Endothelial cell of umbilical vein (primary cell): ENCODE results near the gene TGM3. TPM values are rescaled to one million over a fixed set of nuclear protein-coding genes. Genes with fewer than 3 reads are reported as not detected.

ENCODE experiments used
- BruUV-seq: library from RNA; stranded (reverse); fragments of 400-500 nt; replicated peaks from 2 replicates; lab custom pipeline; 2021; lab: Mats Ljungman, UMichigan
- CTCF ChIA-PET: fragments of 300-600, 350-600 bp; sonication (Branson Sonifier 250); formaldehyde crosslinking; loops from one replicate; lab custom pipeline; 2021; ENCODE audit warnings: antibody characterized with exemption, inconsistent platforms; lab: Charles Lee
- POLR2A ChIA-PET: fragments of 300-600, 350-600 bp; sonication (Branson Sonifier 250); formaldehyde crosslinking; loops from one replicate; lab custom pipeline; 2021; ENCODE audit warnings: antibody characterized with exemption, inconsistent platforms; lab: Charles Lee
- DNase-seq: peaks from one replicate; pipeline ENCODE4 v3.0.0-alpha.2; 2011; ENCODE audit warnings: low read depth, low spot score
- FAIRE-seq: peaks from 2 replicates; lab custom pipeline; 2011; peaks lifted over from hg19 to GRCh38; lab: Jason Lieb, UNC
- H2AFZ ChIP-seq: 2 replicates; pipeline ENCODE4 v1.6.0; 2012; ENCODE audit warnings: low read depth, low read length, control low read depth, inconsistent platforms
- H3K27ac ChIP-seq: 2 replicates; pipeline ENCODE4 v1.5.1; 2011; ENCODE audit warnings: low read depth, mild to moderate bottlenecking, control low read depth, low read length, moderate library complexity; ENCODE audit not compliant: insufficient read depth
- H3K27me3 ChIP-seq, 2 experiments: 2 replicates each; pipeline versions ENCODE4 v1.6.0 to v1.6.1; 2011; ENCODE audit warnings: low read length in 2 of 2, mixed read lengths in 1 of 2; ENCODE audit not compliant: control insufficient read depth in 2 of 2, insufficient read depth in 2 of 2
- H3K36me3 ChIP-seq, 2 experiments: 2 replicates in 1 of 2; 3 replicates in 1 of 2; pipeline ENCODE4 v1.5.1; 2011; ENCODE audit warnings: low read length in 2 of 2, mild to moderate bottlenecking in 1 of 2, moderate library complexity in 1 of 2; ENCODE audit not compliant: control insufficient read depth in 2 of 2, insufficient read depth in 2 of 2; ENCODE audit errors: extremely low read depth in 1 of 2
- H3K4me1 ChIP-seq: 3 replicates; pipeline ENCODE4 v1.5.1; 2011; ENCODE audit warnings: mild to moderate bottlenecking, low read length; ENCODE audit not compliant: control insufficient read depth, insufficient read depth; ENCODE audit errors: extremely low read depth
- H3K4me2 ChIP-seq: 2 replicates; pipeline ENCODE4 v1.6.1; 2011; ENCODE audit warnings: low read length, control low read depth, mixed read lengths; ENCODE audit not compliant: insufficient read depth
- H3K4me3 ChIP-seq, 3 experiments: fragments of 200-600 bp in 1 of 3; sonication (generic), shearing (Covaris generic) in 1 of 3; replicated peaks in 1 of 3; 2 replicates each; pipeline ENCODE4 v1.5.1; 2011 to 2016; ENCODE audit warnings: control low read depth in 3 of 3, low read length in 3 of 3, mild to moderate bottlenecking in 2 of 3, inconsistent platforms in 1 of 3, low read depth in 1 of 3, moderate library complexity in 1 of 3; ENCODE audit not compliant: insufficient read depth in 1 of 3
- H3K79me2 ChIP-seq: 2 replicates; pipeline ENCODE4 v1.6.0; 2012; ENCODE audit warnings: low read length, inconsistent platforms; ENCODE audit not compliant: control insufficient read depth, insufficient read depth
- H3K9ac ChIP-seq: replicated peaks from 2 replicates; pipeline ENCODE3; 2011; ENCODE audit warnings: low read length, control low read depth; ENCODE audit not compliant: insufficient read depth; ENCODE audit errors: extremely low read depth
- H3K9me1 ChIP-seq: replicated peaks from 3 replicates; pipeline ENCODE4 v1.6.0; 2011; ENCODE audit warnings: mild to moderate bottlenecking, low read length; ENCODE audit not compliant: control insufficient read depth, insufficient read depth; ENCODE audit errors: extremely low read depth
- H3K9me3 ChIP-seq: replicated peaks from 2 replicates; pipeline ENCODE4 v1.5.1; 2012; ENCODE audit warnings: low read length, inconsistent platforms; ENCODE audit not compliant: control insufficient read depth, insufficient read depth
- H4K20me1 ChIP-seq: replicated peaks from 2 replicates; pipeline ENCODE3; 2011; ENCODE audit warnings: mild to moderate bottlenecking, low read length; ENCODE audit not compliant: control insufficient read depth, insufficient read depth; ENCODE audit errors: extremely low read depth
- CTCF ChIP-seq, 2 donors: IDR thresholded peaks; 1 replicate in 1 of 2; 2 replicates in 1 of 2; pipeline ENCODE4 v1.5.1; 2011; ENCODE audit warnings: low read length in 2 of 2, mild to moderate bottlenecking in 2 of 2, moderate library complexity in 2 of 2, control low read depth in 1 of 2, inconsistent platforms in 1 of 2, low read depth in 1 of 2; ENCODE audit not compliant: insufficient read depth in 1 of 2; ENCODE audit errors: extremely low read depth in 1 of 2
- EZH2 ChIP-seq: IDR thresholded peaks from 2 replicates; pipeline ENCODE4 v1.6.1; 2012; ENCODE audit warnings: borderline replicate concordance, low read depth, mild to moderate bottlenecking, moderate library complexity, low read length, inconsistent platforms; ENCODE audit not compliant: severe bottlenecking
- FOS ChIP-seq: IDR thresholded peaks from 2 replicates; pipeline ENCODE4 v1.6.1; 2011; ENCODE audit warnings: mild to moderate bottlenecking, low read length, moderate library complexity, borderline replicate concordance; ENCODE audit not compliant: insufficient read depth
- GATA2 ChIP-seq: IDR thresholded peaks from 2 replicates; pipeline ENCODE4 v1.7.0; 2011; ENCODE audit warnings: low read depth, mild to moderate bottlenecking, moderate library complexity, mixed read lengths, low read length; ENCODE audit not compliant: insufficient read length, insufficient read depth
- JUN ChIP-seq: IDR thresholded peaks from 2 replicates; pipeline ENCODE4 v1.6.1; 2011; ENCODE audit warnings: borderline replicate concordance, low read depth; ENCODE audit not compliant: insufficient read length, insufficient read depth
- MAX ChIP-seq: IDR thresholded peaks from 2 replicates; pipeline ENCODE4 v1.6.1; 2011; ENCODE audit not compliant: insufficient read depth, insufficient read length
- POLR2A ChIP-seq: IDR thresholded peaks from 2 replicates; pipeline ENCODE4 v1.6.1; 2012; ENCODE audit warnings: low read depth, mild to moderate bottlenecking, control low read depth, low read length
- POLR2AphosphoS5 ChIP-seq: IDR thresholded peaks from 2 replicates; pipeline ENCODE4 v1.6.1; 2012; ENCODE audit warnings: low read depth, mild to moderate bottlenecking, control low read depth, low read length, moderate library complexity; ENCODE audit not compliant: insufficient read depth
- dilution Hi-C: fragments of 300-500 bp; cut with MboI; formaldehyde crosslinking; loops from one replicate; pipeline ENCODE4 v1.15.0; 2019; ENCODE audit warnings: low sequenced_read_pairs; ENCODE audit not compliant: extremely low pct_ligation_motif_present
- intact Hi-C: fragments of 100-400 bp; cut with micrococcal nuclease; formaldehyde crosslinking; loops from one replicate; pipeline ENCODE4 v1.10.0; 2022
- polyA plus RNA-seq, 4 experiments: library from polyadenylated mRNA; depleted of rRNA in 3 of 4; stranded (reverse) in 3 of 4; unstranded in 1 of 4; fragments of >200 nt; gene quantifications; 2 replicates each; pipeline versions ENCODE4 v1.2.1 to v1.2.3, GENCODE V29; 2011 to 2012; ENCODE audit warnings: missing spikeins in 1 of 4
- total RNA-seq: library from RNA; stranded (reverse); gene quantifications from 2 replicates; pipeline ENCODE4 v1.2.3, GENCODE V29; 2021

TGM3 gene
- total and polyA plus RNA-seq, 2 donors (not counting 3 experiments of a cell fraction or from before 2014, with no cell fraction given), result not detected

- dilution Hi-C loops, result no loop called here
- no peaks in the 10 kb centered on the region for H3K4me1 ChIP-seq
- H4K20me1 ChIP-seq, result no peaks in the 10 kb centered on the region
- FAIRE-seq, result no peak
- H3K4me2 ChIP-seq, result no peak overlapping the region
- H3K27me3 ChIP-seq, result peaks cover 0 to 3% of the 10 kb centered on the region in 2 experiments
- H2AFZ ChIP-seq, result no peak overlapping the region
- intact Hi-C loops, result no loop called here
- TF ChIP-seq EZH2 (no peak), JUN (no peak), MAX (no peak), GATA2 (no peak), POLR2A (no peak), POLR2AphosphoS5 (no peak)
- no peaks in the 10 kb centered on the region for H3K9me3 ChIP-seq
- no peak overlapping the region for H3K4me3 ChIP-seq
- POLR2A ChIA-PET, result no interaction called here
- CTCF ChIA-PET, result interaction anchor here (5.4 kb wide), 1 partner anchor 138 kb away, joined by 51 read pairs; no protein-coding TSS in a partner anchor
- no peak for DNase-seq
- H3K36me3 ChIP-seq, result no peaks in the 10 kb centered on the region
- H3K27ac ChIP-seq, result no peak overlapping the region
- BruUV-seq, result no TSS peak
- H3K9me1 ChIP-seq, result no peaks in the 10 kb centered on the region
- H3K79me2 ChIP-seq, result no peaks in the 10 kb centered on the region
- no peak overlapping the region for H3K9ac ChIP-seq
Observed at GRCh38 chr20:2346188-2346587, 50.4 kb downstream of the TGM3 start.

- no peak overlapping the region for H3K9ac ChIP-seq
- H3K4me2 ChIP-seq, result no peak overlapping the region
- BruUV-seq, result no TSS peak
- peaks cover 2% of the 10 kb centered on the region for H3K4me1 ChIP-seq
- TF ChIP-seq POLR2A (no peak), POLR2AphosphoS5 (no peak), CTCF (IDR thresholded peaks at IDR 0.05; ENCODE audit: extremely low read depth in 1 of 2, insufficient read depth in 1 of 2, low read depth in 1 of 2, low read length in 2 of 2) (no peak), FOS (no peak), GATA2 (no peak)
- DNase-seq (no peak), FAIRE-seq (no peak)
- H3K9me3 ChIP-seq, result no peaks in the 10 kb centered on the region
- no peak overlapping the region for H2AFZ ChIP-seq
- POLR2A ChIA-PET, result no interaction called here
- H3K9me1 ChIP-seq, result no peaks in the 10 kb centered on the region
- H3K27me3 ChIP-seq, result peaks cover 0 to 4% of the 10 kb centered on the region in 2 experiments
- H3K79me2 ChIP-seq, result no peaks in the 10 kb centered on the region
- CTCF ChIA-PET, result interaction anchor here (1.2 to 5.4 kb wide), 2 partner anchors 15 to 140 kb away, joined by 5 to 51 read pairs; no protein-coding TSS in a partner anchor
- dilution Hi-C loops, result no loop called here
- no peaks in the 10 kb centered on the region for H3K36me3 ChIP-seq
- H3K27ac ChIP-seq, result no peak overlapping the region
- intact Hi-C loops, result no loop called here
- H3K4me3 ChIP-seq, result no peak overlapping the region
- no peaks in the 10 kb centered on the region for H4K20me1 ChIP-seq
Observed at GRCh38 chr20:2348336-2348735, 52.5 kb downstream of the TGM3 start.
